ACC112 (cell line): ENCODE data around the gene CFAP70.

Source experiments
- H2AFZ ChIP-seq: fragments of 200-600 bp; sonication (generic); one replicate; pipeline ENCODE4 v1.6.0; 2017; ENCODE audit warnings: antibody characterized with exemption, low read length; ENCODE audit not compliant: unreplicated experiment
- H3K27ac ChIP-seq: fragments of 200-600 bp; sonication (generic); 2 replicates; pipeline ENCODE4 v1.5.1; 2014; ENCODE audit warnings: low read depth, mild to moderate bottlenecking, antibody characterized with exemption, low read length, moderate library complexity
- H3K27me3 ChIP-seq: fragments of 200-600 bp; sonication (generic); 2 replicates; pipeline ENCODE4 v1.6.1; 2014; ENCODE audit warnings: mild to moderate bottlenecking, antibody characterized with exemption, low read length, moderate library complexity, mixed read lengths; ENCODE audit not compliant: insufficient read depth
- H3K36me3 ChIP-seq: fragments of 200-600 bp; sonication (generic); 2 replicates; pipeline ENCODE4 v1.6.1; 2016; ENCODE audit warnings: mild to moderate bottlenecking, antibody characterized with exemption, low read length, moderate library complexity, mixed read lengths; ENCODE audit not compliant: insufficient read depth
- H3K4me1 ChIP-seq: fragments of 200-600 bp; sonication (generic); one replicate; pipeline ENCODE4 v1.6.1; 2016; ENCODE audit warnings: low read length, mixed read lengths; ENCODE audit not compliant: insufficient read depth, unreplicated experiment, control insufficient read depth
- H3K4me3 ChIP-seq: fragments of 200-600 bp; sonication (generic); 2 replicates; pipeline ENCODE4 v1.5.1; 2014; ENCODE audit warnings: mild to moderate bottlenecking, low read depth, low read length
- H3K79me2 ChIP-seq: fragments of 200-600 bp; sonication (generic); one replicate; pipeline ENCODE4 v1.6.0; 2016; ENCODE audit warnings: low read length; ENCODE audit not compliant: control insufficient read depth, unreplicated experiment, insufficient read depth

CFAP70 gene

GRCh38 chr10:73238990-73239566 is 119.6 kb downstream of the CFAP70 start:
- Histone ChIP-seq H3K4me3 (no peak overlapping the region), H3K4me1 (peaks cover 4% of the 10 kb centered on the region), H3K79me2 (peaks cover 13% of the 10 kb centered on the region), H3K27me3 (no peaks in the 10 kb centered on the region), H2AFZ (no peak overlapping the region), H3K27ac (no peak overlapping the region), H3K36me3 (peaks cover 27% of the 10 kb centered on the region)

GRCh38 chr10:73234695-73235094 is 124.0 kb downstream of the CFAP70 start:
- no peak overlapping the region for H2AFZ ChIP-seq
- H3K79me2 ChIP-seq, result no peaks in the 10 kb centered on the region
- H3K36me3 ChIP-seq, result peaks cover 13% of the 10 kb centered on the region; the same call in 1 of the 2 replicates
- no peak overlapping the region for H3K4me3 ChIP-seq
- no peaks in the 10 kb centered on the region for H3K4me1 ChIP-seq
- no peak overlapping the region for H3K27ac ChIP-seq
- no peaks in the 10 kb centered on the region for H3K27me3 ChIP-seq

GRCh38 chr10:73233883-73234282 is 124.8 kb downstream of the CFAP70 start:
- H3K79me2 ChIP-seq, result no peaks in the 10 kb centered on the region
- no peaks in the 10 kb centered on the region for H3K4me1 ChIP-seq
- no peaks in the 10 kb centered on the region for H3K27me3 ChIP-seq
- H3K36me3 ChIP-seq, result 0 out of 2 replicates have a peak, but pooled peaks cover 10% of the 10 kb centered on the region
- H3K27ac ChIP-seq, result no peak overlapping the region
- H2AFZ ChIP-seq, result no peak overlapping the region
- H3K4me3 ChIP-seq, result no peak overlapping the region

GRCh38 chr10:73232887-73233286 is 125.8 kb downstream of the CFAP70 start:
- 0 out of 2 replicates have a peak, but pooled peaks cover 8% of the 10 kb centered on the region for H3K36me3 ChIP-seq
- no peaks in the 10 kb centered on the region for H3K79me2 ChIP-seq
- H3K27me3 ChIP-seq, result no peaks in the 10 kb centered on the region
- H2AFZ ChIP-seq, result no peak overlapping the region
- no peaks in the 10 kb centered on the region for H3K4me1 ChIP-seq
- H3K4me3 ChIP-seq, result no peak overlapping the region
- no peak overlapping the region for H3K27ac ChIP-seq

GRCh38 chr10:73229567-73229966 is 129.1 kb downstream of the CFAP70 start:
- Histone ChIP-seq H3K4me1 (no peaks in the 10 kb centered on the region), H3K27me3 (no peaks in the 10 kb centered on the region), H3K36me3 (peaks cover 11% of the 10 kb centered on the region; the same call in 1 of the 2 replicates), H2AFZ (no peak overlapping the region), H3K27ac (no peak overlapping the region), H3K4me3 (no peak overlapping the region), H3K79me2 (no peaks in the 10 kb centered on the region)

- H2AFZ ChIP-seq, result no peak overlapping the region
- no peaks in the 10 kb centered on the region for H3K4me1 ChIP-seq
- H3K36me3 ChIP-seq, result peaks cover 11% of the 10 kb centered on the region; the same call in 1 of the 2 replicates
- no peaks in the 10 kb centered on the region for H3K79me2 ChIP-seq
- H3K27me3 ChIP-seq, result no peaks in the 10 kb centered on the region
- H3K4me3 ChIP-seq, result no peak overlapping the region
- H3K27ac ChIP-seq, result no peak overlapping the region
These were observed 130.4 kb downstream of the CFAP70 start for GRCh38 chr10:73228247-73228646.

- Histone ChIP-seq H3K36me3 (peaks cover 11% of the 10 kb centered on the region; the same call in 1 of the 2 replicates), H3K27me3 (no peaks in the 10 kb centered on the region), H3K4me3 (no peak overlapping the region), H3K79me2 (no peaks in the 10 kb centered on the region), H3K4me1 (no peaks in the 10 kb centered on the region), H2AFZ (no peak overlapping the region), H3K27ac (no peak overlapping the region)
These were observed 132.0 kb downstream of the CFAP70 start for GRCh38 chr10:73226663-73227062.

GRCh38 chr10:73225518-73225917 is 133.1 kb downstream of the CFAP70 start:
- H3K27me3 ChIP-seq, result no peaks in the 10 kb centered on the region
- H3K36me3 ChIP-seq, result peaks cover 10% of the 10 kb centered on the region; the same call in 1 of the 2 replicates
- no peaks in the 10 kb centered on the region for H3K79me2 ChIP-seq
- H3K27ac ChIP-seq, result no peak overlapping the region
- H2AFZ ChIP-seq, result no peak overlapping the region
- H3K4me3 ChIP-seq, result no peak overlapping the region
- no peaks in the 10 kb centered on the region for H3K4me1 ChIP-seq

GRCh38 chr10:73220989-73221388 is 137.7 kb downstream of the CFAP70 start:
- Histone ChIP-seq H3K27me3 (no peaks in the 10 kb centered on the region), H3K36me3 (peaks cover 17% of the 10 kb centered on the region), H3K4me1 (peaks cover 8% of the 10 kb centered on the region), H3K27ac (no peak overlapping the region), H2AFZ (no peak overlapping the region), H3K4me3 (no peak overlapping the region), H3K79me2 (no peaks in the 10 kb centered on the region)

- H3K4me1 ChIP-seq, result peaks cover 8% of the 10 kb centered on the region
- peaks cover 19% of the 10 kb centered on the region for H3K36me3 ChIP-seq
- no peak overlapping the region for H3K4me3 ChIP-seq
- no peaks in the 10 kb centered on the region for H3K27me3 ChIP-seq
- no peak overlapping the region for H3K27ac ChIP-seq
- no peaks in the 10 kb centered on the region for H3K79me2 ChIP-seq
- no peak overlapping the region for H2AFZ ChIP-seq
These were observed 139.3 kb downstream of the CFAP70 start for GRCh38 chr10:73219384-73219783.

- Histone ChIP-seq H3K4me1 (peaks cover 8% of the 10 kb centered on the region), H2AFZ (no peak overlapping the region), H3K4me3 (no peak overlapping the region), H3K27ac (no peak overlapping the region), H3K27me3 (no peaks in the 10 kb centered on the region), H3K36me3 (peaks cover 19% of the 10 kb centered on the region), H3K79me2 (no peaks in the 10 kb centered on the region)
These were observed 140.1 kb downstream of the CFAP70 start for GRCh38 chr10:73218431-73219191.
